HEK293 (cell line): ENCODE data around the gene CAMK1.

Experiments
- CTCF ChIA-PET: fragments of 350-600 bp; formaldehyde crosslinking; extraction: SDS; loops from one replicate; lab custom pipeline; 2021; ENCODE audit warnings: antibody characterized with exemption; lab: Yijun Ruan, JAX
- POLR2A ChIA-PET: fragments of 300-600 bp; formaldehyde crosslinking; extraction: SDS; loops from one replicate; lab custom pipeline; 2020; ENCODE audit warnings: antibody characterized with exemption, inconsistent platforms; lab: Yijun Ruan, JAX
- H3K27ac ChIP-seq: fragments of 200-500 bp; sonication (Bioruptor generic); 2 replicates; pipeline ENCODE4 v1.5.1; 2014; ENCODE audit warnings: low read depth, low read length, control low read depth, inconsistent platforms; ENCODE audit errors: extremely low read depth
- H3K36me3 ChIP-seq, 2 experiments: fragments of 200-500 bp in 1 of 2; sonication (Bioruptor generic) in 1 of 2; 1 replicate in 1 of 2; 2 replicates in 1 of 2; pipeline ENCODE4 v1.5.1; 2014 to 2017; ENCODE audit warnings: inconsistent platforms in 2 of 2, low read length in 2 of 2; ENCODE audit not compliant: control insufficient read depth in 2 of 2, insufficient read depth in 1 of 2
- H3K4me1 ChIP-seq: fragments of 200-500 bp; sonication (Bioruptor generic); 2 replicates; pipeline ENCODE4 v1.5.1; 2014; ENCODE audit warnings: mild to moderate bottlenecking, low read length, inconsistent platforms; ENCODE audit not compliant: control insufficient read depth, insufficient read depth
- H3K4me3 ChIP-seq: 2 replicates; pipeline ENCODE4 v1.5.1; 2011; ENCODE audit warnings: low read depth, mild to moderate bottlenecking, control low read depth, low read length, moderate library complexity
- H3K9me3 ChIP-seq: fragments of 200-500 bp; sonication (Bioruptor generic); 2 replicates; pipeline ENCODE4 v1.5.1; 2014; ENCODE audit warnings: low read depth, low read length, inconsistent platforms; ENCODE audit not compliant: control insufficient read depth, insufficient read depth
- GFI1B ChIP-seq: fragments of 450-650 bp; formaldehyde crosslinking; IDR thresholded peaks from 2 replicates; pipeline ENCODE4 v1.5.1; 2016; ENCODE audit warnings: missing biosample characterization, missing genetic modification characterization
- HOXC10 ChIP-seq: sonication (generic); formaldehyde crosslinking; IDR thresholded peaks from 2 replicates; pipeline ENCODE4 v1.8.1; 2023; ENCODE audit warnings: mild to moderate bottlenecking, missing genetic modification reagents
- KLF10 ChIP-seq: fragments of 450-650 bp; IDR thresholded peaks from 2 replicates; pipeline ENCODE4 v1.5.1; 2018; ENCODE audit warnings: missing biosample characterization, mild to moderate bottlenecking, missing genetic modification characterization
- KLF16 ChIP-seq: fragments of 450-650 bp; formaldehyde crosslinking; IDR thresholded peaks from 2 replicates; pipeline ENCODE4 v1.5.1; 2017; ENCODE audit warnings: missing biosample characterization, missing genetic modification characterization
- MZF1 ChIP-seq: fragments of 450-650 bp; formaldehyde crosslinking; IDR thresholded peaks from 2 replicates; pipeline ENCODE4 v1.5.1; 2017; ENCODE audit warnings: missing biosample characterization, missing genetic modification characterization, borderline replicate concordance
- PRDM1 ChIP-seq: fragments of 450-650 bp; formaldehyde crosslinking; IDR thresholded peaks from 2 replicates; pipeline ENCODE4; 2016; ENCODE audit warnings: missing biosample characterization, missing genetic modification characterization
- SP7 ChIP-seq: fragments of 450-650 bp; formaldehyde crosslinking; IDR thresholded peaks from 2 replicates; pipeline ENCODE4 v1.5.1; 2016; ENCODE audit warnings: missing biosample characterization, missing genetic modification characterization
- ZBTB1 ChIP-seq: fragments of 450-650 bp; formaldehyde crosslinking; IDR thresholded peaks from 2 replicates; pipeline ENCODE4 v1.5.1; 2016; ENCODE audit warnings: missing biosample characterization, missing genetic modification characterization
- ZBTB20 ChIP-seq: fragments of 450-650 bp; formaldehyde crosslinking; IDR thresholded peaks from 2 replicates; pipeline ENCODE4 v1.5.1; 2016; ENCODE audit warnings: missing biosample characterization, missing genetic modification characterization
- ZNF10 ChIP-seq: fragments of 450-650 bp; formaldehyde crosslinking; IDR thresholded peaks from 2 replicates; pipeline ENCODE4 v1.5.1; 2017; ENCODE audit warnings: missing biosample characterization, missing genetic modification characterization
- ZNF138 ChIP-seq: fragments of 450-650 bp; formaldehyde crosslinking; IDR thresholded peaks from 2 replicates; pipeline ENCODE4 v1.5.1; 2016; ENCODE audit warnings: missing biosample characterization, missing genetic modification characterization, borderline replicate concordance
- ZNF2 ChIP-seq: fragments of 450-650 bp; formaldehyde crosslinking; IDR thresholded peaks from 2 replicates; pipeline ENCODE4 v1.5.1; 2016; ENCODE audit warnings: missing biosample characterization, missing genetic modification characterization
- ZNF266 ChIP-seq: fragments of 450-650 bp; formaldehyde crosslinking; IDR thresholded peaks from 2 replicates; pipeline ENCODE4 v1.5.1; 2016; ENCODE audit warnings: missing biosample characterization, missing genetic modification characterization, low read depth
- ZNF311 ChIP-seq: fragments of 450-650 bp; formaldehyde crosslinking; IDR thresholded peaks from 2 replicates; pipeline ENCODE4 v1.5.1; 2017; ENCODE audit warnings: missing biosample characterization, missing genetic modification characterization, borderline replicate concordance
- ZNF335 ChIP-seq: fragments of 450-650 bp; formaldehyde crosslinking; conservative IDR thresholded peaks from 2 replicates; pipeline ENCODE4 v1.5.1; 2016; ENCODE audit warnings: missing biosample characterization, missing genetic modification characterization
- ZNF354C ChIP-seq: fragments of 450-650 bp; formaldehyde crosslinking; IDR thresholded peaks from 2 replicates; pipeline ENCODE4 v1.5.1; 2016; ENCODE audit warnings: missing biosample characterization, missing genetic modification characterization, low read depth, borderline replicate concordance
- ZNF391 ChIP-seq: fragments of 450-650 bp; formaldehyde crosslinking; IDR thresholded peaks from 2 replicates; pipeline ENCODE4 v1.5.1; 2016; ENCODE audit warnings: low read depth, missing biosample characterization, missing genetic modification characterization, borderline replicate concordance
- ZNF416 ChIP-seq: fragments of 450-650 bp; formaldehyde crosslinking; IDR thresholded peaks from 2 replicates; pipeline ENCODE4 v1.5.1; 2016; ENCODE audit warnings: missing biosample characterization, missing genetic modification characterization
- ZNF426 ChIP-seq: fragments of 450-650 bp; formaldehyde crosslinking; IDR thresholded peaks from 2 replicates; pipeline ENCODE4 v1.5.1; 2017; ENCODE audit warnings: missing biosample characterization, missing genetic modification characterization, mild to moderate bottlenecking, inconsistent platforms, moderate library complexity
- ZNF48 ChIP-seq: fragments of 450-650 bp; formaldehyde crosslinking; IDR thresholded peaks from 2 replicates; pipeline ENCODE4 v1.5.1; 2016; ENCODE audit warnings: missing biosample characterization, missing genetic modification characterization
- ZNF510 ChIP-seq: fragments of 450-650 bp; formaldehyde crosslinking; IDR thresholded peaks from 2 replicates; pipeline ENCODE4 v1.5.1; 2018; ENCODE audit warnings: mild to moderate bottlenecking, missing genetic modification characterization, missing biosample characterization; ENCODE audit not compliant: insufficient replicate concordance
- ZNF610 ChIP-seq: fragments of 450-650 bp; formaldehyde crosslinking; IDR thresholded peaks from 2 replicates; pipeline ENCODE4 v1.5.1; 2016; ENCODE audit warnings: missing biosample characterization, missing genetic modification characterization, borderline replicate concordance
- ZNF777 ChIP-seq: fragments of 450-650 bp; formaldehyde crosslinking; IDR thresholded peaks from 2 replicates; pipeline ENCODE4 v1.5.1; 2017; ENCODE audit warnings: missing biosample characterization, missing genetic modification characterization, borderline replicate concordance
- ZNF837 ChIP-seq: fragments of 450-650 bp; formaldehyde crosslinking; IDR thresholded peaks from 2 replicates; pipeline ENCODE4 v1.5.1; 2016; ENCODE audit warnings: missing biosample characterization, missing genetic modification characterization
- TF ChIP-seq, protein P1 (sequence below): fragments of 450-650 bp; formaldehyde crosslinking; IDR thresholded peaks from 2 replicates; pipeline ENCODE4 v1.5.1; 2017; ENCODE audit warnings: missing biosample characterization, missing genetic modification characterization
- TF ChIP-seq, protein P2 (sequence below): IDR thresholded peaks from 2 replicates; pipeline ENCODE4 v1.6.1; 2011; ENCODE audit warnings: mild to moderate bottlenecking, low read depth, low read length, borderline replicate concordance
- TF ChIP-seq, protein P3 (sequence below): fragments of 450-650 bp; formaldehyde crosslinking; IDR thresholded peaks from 2 replicates; pipeline ENCODE4 v1.5.0; 2017; ENCODE audit warnings: missing biosample characterization, missing genetic modification characterization, borderline replicate concordance

CAMK1 gene

DNA sequence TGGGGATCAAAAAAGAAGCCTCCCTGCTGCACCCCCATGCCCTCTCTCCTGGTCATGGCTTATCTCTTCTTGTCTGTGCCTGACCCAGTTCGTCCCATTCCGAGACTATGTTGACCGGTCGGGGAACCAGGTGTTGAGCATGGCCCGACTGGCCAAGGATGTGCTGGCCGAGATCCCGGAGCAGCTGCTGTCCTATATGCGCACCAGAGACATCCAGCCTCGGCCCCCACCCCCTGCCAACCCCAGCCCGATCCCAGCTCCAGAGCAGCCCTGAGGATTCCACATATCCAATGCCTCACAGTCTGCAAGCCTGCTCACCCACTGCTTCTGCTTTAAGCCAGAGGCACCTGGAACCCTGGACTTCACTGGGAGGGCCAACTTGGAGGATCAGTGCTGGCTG is 40.3 kb downstream of the CAMK1 start:
- ChIA-PET CTCF (interaction anchor here (0.6 to 1.5 kb wide), 6 partner anchors 14 to 414 kb away, joined by 3 to 4 read pairs (median 3); partner anchors contain the start of gene OGG1), POLR2A (interaction anchor here (1.4 kb wide), 1 partner anchor 80 kb away, joined by 3 read pairs; the partner anchor contains the start of gene MTMR14)
- no peak overlapping the region for H3K4me3 ChIP-seq
- peaks cover 7% of the 10 kb centered on the region; the same call in 1 of the 2 replicates for H3K4me1 ChIP-seq
- TF ChIP-seq HOXC10 (CRISPR knock-in tag) (no peak), ZNF777 (tag by site-specific recombination) (no peak), ZNF311 (tag by site-specific recombination) (no peak), ZNF837 (no peak), KLF16 (tag by site-specific recombination) (no peak), ZNF610 (tag by site-specific recombination) (no peak), GFI1B (tag by site-specific recombination) (no peak), ZNF510 (tag by site-specific recombination) (no peak), MZF1 (tag by site-specific recombination) (no peak), ZNF335 (tag by site-specific recombination) (no peak), KLF10 (tag by site-specific recombination) (no peak), ZBTB20 (tag by site-specific recombination) (no peak), ZNF391 (tag by site-specific recombination) (no peak), ZNF10 (no peak)
- H3K9me3 ChIP-seq: no peaks in the 10 kb centered on the region
- peaks cover 0 to 17% of the 10 kb centered on the region in 2 experiments; a peak in 1 of 3 replicates for H3K36me3 ChIP-seq
- no peak overlapping the region for H3K27ac ChIP-seq

DNA sequence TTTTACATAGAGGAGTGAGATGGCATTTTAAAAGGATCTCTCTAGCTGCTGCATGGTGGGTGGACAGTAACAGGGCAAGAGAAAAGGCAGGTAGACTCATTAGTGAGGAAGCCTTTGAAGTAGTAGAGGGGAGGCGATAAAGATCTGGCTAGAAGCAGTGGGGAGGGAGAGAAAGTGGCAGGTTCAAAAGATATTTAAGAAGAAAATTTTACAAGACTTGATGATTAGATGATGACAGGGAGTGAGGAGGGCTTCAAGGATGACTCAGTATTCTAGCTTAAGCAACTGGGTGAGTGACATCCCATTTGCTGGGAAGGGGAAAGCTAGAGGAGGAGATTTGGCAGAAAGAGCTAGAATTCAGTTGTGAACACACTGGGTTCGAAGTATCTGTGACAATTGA is 42.0 kb downstream of the CAMK1 start:
- no peaks in the 10 kb centered on the region for H3K9me3 ChIP-seq
- H3K4me3 ChIP-seq: no peak overlapping the region
- CTCF ChIA-PET: interaction anchor here (0.6 to 1.6 kb wide), 7 partner anchors 10 to 374 kb away, joined by 3 to 8 read pairs (median 3); no protein-coding TSS in a partner anchor
- peaks cover 0 to under 1% of the 10 kb centered on the region in 2 experiments; a peak in 1 of 3 replicates for H3K36me3 ChIP-seq
- TF ChIP-seq PRDM1 (peak; percentile 31; the same call in 1 of the 2 replicates), SP7 (peak; percentile 51; the same call in 1 of the 2 replicates), ZNF48 (tag by site-specific recombination) (no peak)
- TF ChIP-seq, protein P1, sequence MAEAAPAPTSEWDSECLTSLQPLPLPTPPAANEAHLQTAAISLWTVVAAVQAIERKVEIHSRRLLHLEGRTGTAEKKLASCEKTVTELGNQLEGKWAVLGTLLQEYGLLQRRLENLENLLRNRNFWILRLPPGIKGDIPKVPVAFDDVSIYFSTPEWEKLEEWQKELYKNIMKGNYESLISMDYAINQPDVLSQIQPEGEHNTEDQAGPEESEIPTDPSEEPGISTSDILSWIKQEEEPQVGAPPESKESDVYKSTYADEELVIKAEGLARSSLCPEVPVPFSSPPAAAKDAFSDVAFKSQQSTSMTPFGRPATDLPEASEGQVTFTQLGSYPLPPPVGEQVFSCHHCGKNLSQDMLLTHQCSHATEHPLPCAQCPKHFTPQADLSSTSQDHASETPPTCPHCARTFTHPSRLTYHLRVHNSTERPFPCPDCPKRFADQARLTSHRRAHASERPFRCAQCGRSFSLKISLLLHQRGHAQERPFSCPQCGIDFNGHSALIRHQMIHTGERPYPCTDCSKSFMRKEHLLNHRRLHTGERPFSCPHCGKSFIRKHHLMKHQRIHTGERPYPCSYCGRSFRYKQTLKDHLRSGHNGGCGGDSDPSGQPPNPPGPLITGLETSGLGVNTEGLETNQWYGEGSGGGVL (tag by site-specific recombination): peak; percentile 66
- POLR2A ChIA-PET: no interaction called here
- no peak overlapping the region for H3K27ac ChIP-seq
- peaks cover 4% of the 10 kb centered on the region; the same call in 1 of the 2 replicates for H3K4me1 ChIP-seq

DNA sequence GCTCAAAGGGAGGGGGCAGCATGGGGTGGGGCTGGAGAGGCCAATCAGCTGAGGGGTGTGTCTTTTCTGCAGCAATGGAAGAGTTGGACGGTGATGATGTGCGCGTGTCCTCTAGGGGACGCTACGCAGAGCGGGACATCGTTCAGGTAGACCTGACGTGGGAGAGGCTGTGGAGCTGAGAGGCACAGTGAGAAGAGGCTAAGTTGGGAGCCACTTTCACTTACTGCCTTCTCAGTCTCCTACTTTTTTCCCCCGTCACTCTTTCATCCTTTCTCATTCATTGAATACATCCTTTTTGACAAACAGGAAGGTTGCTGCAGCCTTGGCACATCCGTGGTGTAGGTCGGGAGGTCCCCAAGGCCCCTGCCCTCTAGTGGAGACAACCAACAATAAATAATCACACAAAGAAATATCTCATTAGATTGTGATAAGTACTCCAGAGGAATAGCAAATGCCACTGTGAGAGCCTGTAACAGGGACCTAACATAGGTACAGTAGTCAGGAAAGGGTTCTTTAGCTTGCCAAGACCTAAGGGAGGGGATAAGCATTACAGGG is 42.6 kb downstream of the CAMK1 start:
- no peaks in the 10 kb centered on the region for H3K36me3 ChIP-seq
- no peak overlapping the region for H3K4me3 ChIP-seq
- POLR2A ChIA-PET: no interaction called here
- H3K27ac ChIP-seq: no peak overlapping the region
- CTCF ChIA-PET: interaction anchor here (0.6 to 1.6 kb wide), 8 partner anchors 9 to 374 kb away, joined by 3 to 8 read pairs (median 4); no protein-coding TSS in a partner anchor
- no peaks in the 10 kb centered on the region for H3K4me1 ChIP-seq
- H3K9me3 ChIP-seq: no peaks in the 10 kb centered on the region
- TF ChIP-seq ZNF837 (no peak), ZNF416 (tag by site-specific recombination) (no peak), ZNF354C (tag by site-specific recombination) (no peak), ZNF426 (tag by site-specific recombination) (no peak), ZNF138 (tag by site-specific recombination) (no peak), ZNF2 (0 out of 2 replicates have a peak, but pooled peaks have one; percentile 40), ZBTB1 (tag by site-specific recombination) (no peak), ZNF266 (tag by site-specific recombination) (no peak)
- TF ChIP-seq, protein P2, sequence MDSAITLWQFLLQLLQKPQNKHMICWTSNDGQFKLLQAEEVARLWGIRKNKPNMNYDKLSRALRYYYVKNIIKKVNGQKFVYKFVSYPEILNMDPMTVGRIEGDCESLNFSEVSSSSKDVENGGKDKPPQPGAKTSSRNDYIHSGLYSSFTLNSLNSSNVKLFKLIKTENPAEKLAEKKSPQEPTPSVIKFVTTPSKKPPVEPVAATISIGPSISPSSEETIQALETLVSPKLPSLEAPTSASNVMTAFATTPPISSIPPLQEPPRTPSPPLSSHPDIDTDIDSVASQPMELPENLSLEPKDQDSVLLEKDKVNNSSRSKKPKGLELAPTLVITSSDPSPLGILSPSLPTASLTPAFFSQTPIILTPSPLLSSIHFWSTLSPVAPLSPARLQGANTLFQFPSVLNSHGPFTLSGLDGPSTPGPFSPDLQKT: no peak
- TF ChIP-seq, protein P3, sequence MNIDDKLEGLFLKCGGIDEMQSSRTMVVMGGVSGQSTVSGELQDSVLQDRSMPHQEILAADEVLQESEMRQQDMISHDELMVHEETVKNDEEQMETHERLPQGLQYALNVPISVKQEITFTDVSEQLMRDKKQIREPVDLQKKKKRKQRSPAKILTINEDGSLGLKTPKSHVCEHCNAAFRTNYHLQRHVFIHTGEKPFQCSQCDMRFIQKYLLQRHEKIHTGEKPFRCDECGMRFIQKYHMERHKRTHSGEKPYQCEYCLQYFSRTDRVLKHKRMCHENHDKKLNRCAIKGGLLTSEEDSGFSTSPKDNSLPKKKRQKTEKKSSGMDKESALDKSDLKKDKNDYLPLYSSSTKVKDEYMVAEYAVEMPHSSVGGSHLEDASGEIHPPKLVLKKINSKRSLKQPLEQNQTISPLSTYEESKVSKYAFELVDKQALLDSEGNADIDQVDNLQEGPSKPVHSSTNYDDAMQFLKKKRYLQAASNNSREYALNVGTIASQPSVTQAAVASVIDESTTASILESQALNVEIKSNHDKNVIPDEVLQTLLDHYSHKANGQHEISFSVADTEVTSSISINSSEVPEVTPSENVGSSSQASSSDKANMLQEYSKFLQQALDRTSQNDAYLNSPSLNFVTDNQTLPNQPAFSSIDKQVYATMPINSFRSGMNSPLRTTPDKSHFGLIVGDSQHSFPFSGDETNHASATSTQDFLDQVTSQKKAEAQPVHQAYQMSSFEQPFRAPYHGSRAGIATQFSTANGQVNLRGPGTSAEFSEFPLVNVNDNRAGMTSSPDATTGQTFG (tag by site-specific recombination): no peak
